Measurements from ENCODE around the gene CCDC51. TPM values are rescaled to one million over a fixed set of nuclear protein-coding genes. Genes with fewer than 3 reads are reported as not detected.

The CCDC51 gene
- total and polyA plus RNA-seq, 2 of the 13 experiments (the other 11 are each of a cell fraction or from before 2014, with no cell fraction given) = 18.1 to 29.4 TPM

DNA sequence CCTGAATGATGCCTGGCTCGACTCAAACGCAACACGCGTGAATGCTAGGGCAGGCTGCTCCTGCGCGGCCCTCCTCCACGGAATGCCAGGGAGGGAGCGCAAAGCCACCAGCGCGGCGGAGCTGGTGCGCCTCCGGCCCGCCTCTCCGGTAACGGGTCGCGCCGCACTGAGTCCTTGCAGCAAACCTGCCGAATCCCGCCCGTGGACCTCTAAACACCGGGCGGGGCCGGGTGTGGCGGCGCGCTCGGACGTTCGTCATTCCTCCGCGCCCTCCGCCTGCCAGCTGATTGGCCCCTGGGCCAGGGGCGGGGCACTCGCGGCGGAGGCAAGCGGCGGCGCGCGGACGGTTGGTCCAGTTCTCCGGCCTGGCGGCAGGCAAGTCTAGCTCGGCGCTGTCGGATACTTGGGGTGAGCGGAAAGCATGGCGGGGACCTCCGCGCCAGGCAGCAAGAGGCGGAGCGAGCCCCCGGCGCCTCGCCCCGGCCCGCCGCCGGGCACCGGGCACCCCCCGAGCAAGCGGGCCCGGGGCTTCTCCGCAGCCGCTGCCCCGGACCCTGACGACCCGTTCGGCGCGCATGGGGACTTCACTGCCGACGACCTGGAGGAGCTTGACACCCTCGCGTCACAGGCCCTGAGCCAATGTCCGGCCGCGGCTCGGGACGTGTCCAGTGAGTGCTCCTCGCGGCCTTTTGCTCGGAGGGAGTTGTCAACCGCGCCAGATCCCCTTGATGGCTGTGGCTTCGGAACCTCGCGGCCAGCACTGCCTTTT lies 6.7 kb upstream of the CCDC51 start, which contains the start of gene ATRIP (continued):
- TF ChIP-seq, protein P1, sequence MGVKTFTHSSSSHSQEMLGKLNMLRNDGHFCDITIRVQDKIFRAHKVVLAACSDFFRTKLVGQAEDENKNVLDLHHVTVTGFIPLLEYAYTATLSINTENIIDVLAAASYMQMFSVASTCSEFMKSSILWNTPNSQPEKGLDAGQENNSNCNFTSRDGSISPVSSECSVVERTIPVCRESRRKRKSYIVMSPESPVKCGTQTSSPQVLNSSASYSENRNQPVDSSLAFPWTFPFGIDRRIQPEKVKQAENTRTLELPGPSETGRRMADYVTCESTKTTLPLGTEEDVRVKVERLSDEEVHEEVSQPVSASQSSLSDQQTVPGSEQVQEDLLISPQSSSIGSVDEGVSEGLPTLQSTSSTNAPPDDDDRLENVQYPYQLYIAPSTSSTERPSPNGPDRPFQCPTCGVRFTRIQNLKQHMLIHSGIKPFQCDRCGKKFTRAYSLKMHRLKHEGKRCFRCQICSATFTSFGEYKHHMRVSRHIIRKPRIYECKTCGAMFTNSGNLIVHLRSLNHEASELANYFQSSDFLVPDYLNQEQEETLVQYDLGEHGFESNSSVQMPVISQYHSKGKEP (CRISPR knock-in tag; IDR thresholded peaks at IDR 0.05) = no peak
- TF ChIP-seq, protein P2, sequence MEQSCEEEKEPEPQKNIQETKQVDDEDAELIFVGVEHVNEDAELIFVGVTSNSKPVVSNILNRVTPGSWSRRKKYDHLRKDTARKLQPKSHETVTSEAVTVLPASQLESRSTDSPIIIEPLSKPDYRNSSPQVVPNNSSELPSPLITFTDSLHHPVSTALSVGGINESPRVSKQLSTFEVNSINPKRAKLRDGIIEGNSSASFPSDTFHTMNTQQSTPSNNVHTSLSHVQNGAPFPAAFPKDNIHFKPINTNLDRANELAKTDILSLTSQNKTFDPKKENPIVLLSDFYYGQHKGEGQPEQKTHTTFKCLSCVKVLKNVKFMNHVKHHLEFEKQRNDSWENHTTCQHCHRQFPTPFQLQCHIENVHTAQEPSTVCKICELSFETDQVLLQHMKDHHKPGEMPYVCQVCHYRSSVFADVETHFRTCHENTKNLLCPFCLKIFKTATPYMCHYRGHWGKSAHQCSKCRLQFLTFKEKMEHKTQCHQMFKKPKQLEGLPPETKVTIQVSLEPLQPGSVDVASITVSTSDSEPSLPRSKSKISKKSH (CRISPR knock-in tag; IDR thresholded peaks at IDR 0.05; ENCODE audit: borderline replicate concordance) = peak; percentile 52
- peak; percentile 82; the same call in 1 of the 2 replicates for TF ChIP-seq ZNF329 (CRISPR knock-in tag; IDR thresholded peaks at IDR 0.05; ENCODE audit: low read depth)
- TF ChIP-seq GFI1 (CRISPR knock-in tag; IDR thresholded peaks at IDR 0.05; ENCODE audit: borderline replicate concordance) = no peak
- TF ChIP-seq CHD4 (IDR thresholded peaks at IDR 0.05; ENCODE audit: borderline replicate concordance, low read length) = no peak
- TF ChIP-seq RXRB (CRISPR knock-in tag; IDR thresholded peaks at IDR 0.05; ENCODE audit: borderline replicate concordance) = peak; percentile 11; the same call in 1 of the 2 replicates
- TF ChIP-seq, protein P3, sequence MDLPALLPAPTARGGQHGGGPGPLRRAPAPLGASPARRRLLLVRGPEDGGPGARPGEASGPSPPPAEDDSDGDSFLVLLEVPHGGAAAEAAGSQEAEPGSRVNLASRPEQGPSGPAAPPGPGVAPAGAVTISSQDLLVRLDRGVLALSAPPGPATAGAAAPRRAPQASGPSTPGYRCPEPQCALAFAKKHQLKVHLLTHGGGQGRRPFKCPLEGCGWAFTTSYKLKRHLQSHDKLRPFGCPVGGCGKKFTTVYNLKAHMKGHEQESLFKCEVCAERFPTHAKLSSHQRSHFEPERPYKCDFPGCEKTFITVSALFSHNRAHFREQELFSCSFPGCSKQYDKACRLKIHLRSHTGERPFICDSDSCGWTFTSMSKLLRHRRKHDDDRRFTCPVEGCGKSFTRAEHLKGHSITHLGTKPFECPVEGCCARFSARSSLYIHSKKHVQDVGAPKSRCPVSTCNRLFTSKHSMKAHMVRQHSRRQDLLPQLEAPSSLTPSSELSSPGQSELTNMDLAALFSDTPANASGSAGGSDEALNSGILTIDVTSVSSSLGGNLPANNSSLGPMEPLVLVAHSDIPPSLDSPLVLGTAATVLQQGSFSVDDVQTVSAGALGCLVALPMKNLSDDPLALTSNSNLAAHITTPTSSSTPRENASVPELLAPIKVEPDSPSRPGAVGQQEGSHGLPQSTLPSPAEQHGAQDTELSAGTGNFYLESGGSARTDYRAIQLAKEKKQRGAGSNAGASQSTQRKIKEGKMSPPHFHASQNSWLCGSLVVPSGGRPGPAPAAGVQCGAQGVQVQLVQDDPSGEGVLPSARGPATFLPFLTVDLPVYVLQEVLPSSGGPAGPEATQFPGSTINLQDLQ (CRISPR knock-in tag; IDR thresholded peaks at IDR 0.05) = 0 out of 2 replicates have a peak, but pooled peaks have one; percentile 44
- TF ChIP-seq, protein P4, sequence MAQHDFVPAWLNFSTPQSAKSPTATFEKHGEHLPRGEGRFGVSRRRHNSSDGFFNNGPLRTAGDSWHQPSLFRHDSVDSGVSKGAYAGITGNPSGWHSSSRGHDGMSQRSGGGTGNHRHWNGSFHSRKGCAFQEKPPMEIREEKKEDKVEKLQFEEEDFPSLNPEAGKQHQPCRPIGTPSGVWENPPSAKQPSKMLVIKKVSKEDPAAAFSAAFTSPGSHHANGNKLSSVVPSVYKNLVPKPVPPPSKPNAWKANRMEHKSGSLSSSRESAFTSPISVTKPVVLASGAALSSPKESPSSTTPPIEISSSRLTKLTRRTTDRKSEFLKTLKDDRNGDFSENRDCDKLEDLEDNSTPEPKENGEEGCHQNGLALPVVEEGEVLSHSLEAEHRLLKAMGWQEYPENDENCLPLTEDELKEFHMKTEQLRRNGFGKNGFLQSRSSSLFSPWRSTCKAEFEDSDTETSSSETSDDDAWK (CRISPR knock-in tag; IDR thresholded peaks at IDR 0.05) = no peak
- TF ChIP-seq, protein P5, sequence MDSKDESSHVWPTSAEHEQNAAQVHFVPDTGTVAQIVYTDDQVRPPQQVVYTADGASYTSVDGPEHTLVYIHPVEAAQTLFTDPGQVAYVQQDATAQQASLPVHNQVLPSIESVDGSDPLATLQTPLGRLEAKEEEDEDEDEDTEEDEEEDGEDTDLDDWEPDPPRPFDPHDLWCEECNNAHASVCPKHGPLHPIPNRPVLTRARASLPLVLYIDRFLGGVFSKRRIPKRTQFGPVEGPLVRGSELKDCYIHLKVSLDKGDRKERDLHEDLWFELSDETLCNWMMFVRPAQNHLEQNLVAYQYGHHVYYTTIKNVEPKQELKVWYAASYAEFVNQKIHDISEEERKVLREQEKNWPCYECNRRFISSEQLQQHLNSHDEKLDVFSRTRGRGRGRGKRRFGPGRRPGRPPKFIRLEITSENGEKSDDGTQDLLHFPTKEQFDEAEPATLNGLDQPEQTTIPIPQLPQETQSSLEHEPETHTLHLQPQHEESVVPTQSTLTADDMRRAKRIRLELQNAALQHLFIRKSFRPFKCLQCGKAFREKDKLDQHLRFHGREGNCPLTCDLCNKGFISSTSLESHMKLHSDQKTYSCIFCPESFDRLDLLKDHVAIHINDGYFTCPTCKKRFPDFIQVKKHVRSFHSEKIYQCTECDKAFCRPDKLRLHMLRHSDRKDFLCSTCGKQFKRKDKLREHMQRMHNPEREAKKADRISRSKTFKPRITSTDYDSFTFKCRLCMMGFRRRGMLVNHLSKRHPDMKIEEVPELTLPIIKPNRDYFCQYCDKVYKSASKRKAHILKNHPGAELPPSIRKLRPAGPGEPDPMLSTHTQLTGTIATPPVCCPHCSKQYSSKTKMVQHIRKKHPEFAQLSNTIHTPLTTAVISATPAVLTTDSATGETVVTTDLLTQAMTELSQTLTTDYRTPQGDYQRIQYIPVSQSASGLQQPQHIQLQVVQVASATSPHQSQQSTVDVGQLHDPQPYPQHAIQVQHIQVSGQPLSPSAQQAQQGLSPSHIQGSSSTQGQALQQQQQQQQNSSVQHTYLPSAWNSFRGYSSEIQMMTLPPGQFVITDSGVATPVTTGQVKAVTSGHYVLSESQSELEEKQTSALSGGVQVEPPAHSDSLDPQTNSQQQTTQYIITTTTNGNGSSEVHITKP (CRISPR knock-in tag; IDR thresholded peaks at IDR 0.05; ENCODE audit: low read depth) = no peak
- no peak; the same call in 1 of the 2 replicates for TF ChIP-seq ZSCAN21 (CRISPR knock-in tag; IDR thresholded peaks at IDR 0.05; ENCODE audit: borderline replicate concordance)
- peak; percentile 78; the same call in 1 of the 2 replicates for TF ChIP-seq ZMYM4 (CRISPR knock-in tag; IDR thresholded peaks at IDR 0.05)
- peak; percentile 18; the same call in 1 of the 2 replicates for TF ChIP-seq ZNF589 (CRISPR knock-in tag; conservative IDR thresholded peaks at IDR 0.05)
- TF ChIP-seq, protein P6, sequence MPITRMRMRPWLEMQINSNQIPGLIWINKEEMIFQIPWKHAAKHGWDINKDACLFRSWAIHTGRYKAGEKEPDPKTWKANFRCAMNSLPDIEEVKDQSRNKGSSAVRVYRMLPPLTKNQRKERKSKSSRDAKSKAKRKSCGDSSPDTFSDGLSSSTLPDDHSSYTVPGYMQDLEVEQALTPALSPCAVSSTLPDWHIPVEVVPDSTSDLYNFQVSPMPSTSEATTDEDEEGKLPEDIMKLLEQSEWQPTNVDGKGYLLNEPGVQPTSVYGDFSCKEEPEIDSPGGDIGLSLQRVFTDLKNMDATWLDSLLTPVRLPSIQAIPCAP (CRISPR knock-in tag; IDR thresholded peaks at IDR 0.05; ENCODE audit: low read depth) = no peak
- TF ChIP-seq, protein P7, sequence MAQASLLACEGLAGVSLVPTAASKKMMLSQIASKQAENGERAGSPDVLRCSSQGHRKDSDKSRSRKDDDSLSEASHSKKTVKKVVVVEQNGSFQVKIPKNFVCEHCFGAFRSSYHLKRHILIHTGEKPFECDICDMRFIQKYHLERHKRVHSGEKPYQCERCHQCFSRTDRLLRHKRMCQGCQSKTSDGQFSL (CRISPR knock-in tag; IDR thresholded peaks at IDR 0.05) = no peak

Measured in HepG2 (cell line).